Activated CD4-positive, alpha-beta T cell treated with anti-CD3 and anti-CD28 coated beads, Interleukin-2, amount 50 U/mL, for 1 hour (primary cell): ENCODE data around the gene BRMS1L.
"Not testable (repeated sequence)": the region's sequence is repeated elsewhere in the genome, so short reads cannot be mapped to it uniquely, and the experiment has no call there.

ENCODE experiments used
- DNase-seq: peaks from one replicate; pipeline ENCODE4 v3.0.0-alpha.2; 2020

BRMS1L gene

DNA sequence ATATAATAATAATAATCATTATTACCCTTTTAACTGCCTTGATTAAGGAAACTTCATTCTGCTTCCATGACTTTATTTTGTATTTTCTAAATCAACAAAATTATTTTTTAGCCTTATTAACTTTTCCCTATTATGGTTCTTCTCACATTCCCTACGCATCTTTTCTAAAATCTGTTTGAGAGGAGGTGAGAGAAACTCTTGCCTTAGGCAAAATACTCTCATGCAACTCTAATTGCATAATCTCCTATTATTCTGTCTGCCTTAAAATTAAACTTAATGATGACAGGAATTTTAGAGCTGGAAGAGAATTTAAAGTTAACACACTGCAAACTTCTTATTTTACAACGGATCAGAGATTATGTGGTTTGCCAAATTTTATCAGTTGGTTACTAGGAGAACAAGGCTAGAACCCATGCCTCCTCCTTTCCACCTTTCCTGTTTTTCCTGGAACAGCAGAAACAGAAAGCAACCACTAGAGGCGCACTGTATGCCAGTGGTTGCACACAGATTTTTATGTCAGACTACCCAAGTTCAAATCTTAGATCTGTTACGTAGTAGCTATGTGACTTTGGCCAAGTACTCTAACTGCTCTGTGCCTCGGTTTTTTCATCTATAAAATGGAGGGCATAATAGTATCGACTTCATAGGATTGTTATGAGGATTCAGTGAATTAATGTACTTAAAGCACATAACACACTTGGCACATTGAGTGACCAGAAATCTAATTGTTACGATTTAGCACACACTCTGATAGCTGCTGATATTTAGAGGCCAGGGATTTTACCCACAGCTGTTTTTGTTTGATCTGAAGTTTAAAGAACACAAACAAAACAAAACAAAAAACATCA is 4.3 kb upstream of the BRMS1L start:
- no peak for DNase-seq

GRCh38 chr14:35822501-35822900 is 3.6 kb upstream of the BRMS1L start:
- DNase-seq, result no peak

DNA sequence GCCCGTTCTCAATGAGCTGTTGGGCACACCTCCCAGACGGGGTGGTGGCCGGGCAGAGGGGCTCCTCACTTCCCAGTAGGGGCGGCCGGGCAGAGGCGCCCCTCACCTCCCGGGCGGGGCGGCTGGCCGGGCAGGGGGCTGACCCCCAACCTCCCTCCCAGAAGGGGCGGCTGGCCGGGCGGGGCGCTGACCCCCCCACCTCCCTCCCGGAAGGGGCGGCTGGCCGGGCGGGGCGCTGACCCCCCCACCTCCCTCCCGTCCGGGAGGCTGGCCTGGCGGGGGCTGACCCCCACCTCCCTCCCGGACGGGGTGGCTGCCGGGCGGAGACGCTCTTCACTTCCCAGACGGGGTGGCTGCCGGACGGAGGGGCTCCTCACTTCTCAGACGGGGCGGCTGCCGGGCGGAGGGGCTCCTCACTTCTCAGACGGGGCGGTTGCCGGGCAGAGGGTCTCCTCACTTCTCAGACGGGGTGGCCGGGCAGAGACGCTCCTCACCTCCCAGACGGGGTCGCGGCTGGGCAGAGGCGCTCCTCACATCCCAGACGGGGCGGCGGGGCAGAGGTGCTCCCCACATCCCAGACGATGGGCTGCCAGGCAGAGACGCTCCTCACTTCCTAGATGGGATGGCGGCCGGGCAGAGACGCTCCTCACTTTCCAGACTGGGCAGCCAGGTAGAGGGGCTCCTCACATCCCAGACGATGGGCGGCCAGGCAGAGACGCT is 1.5 kb upstream of the BRMS1L start:
- DNase-seq, result not testable (repeated sequence)

GRCh38 chr14:35825968-35826217 is 245 bp upstream of the BRMS1L start:
- no peak for DNase-seq

GRCh38 chr14:35826952-35827416 is 846 bp downstream of the BRMS1L start:
- no peak for DNase-seq

GRCh38 chr14:35827678-35828472 is 1.7 kb downstream of the BRMS1L start:
- no peak for DNase-seq

DNA sequence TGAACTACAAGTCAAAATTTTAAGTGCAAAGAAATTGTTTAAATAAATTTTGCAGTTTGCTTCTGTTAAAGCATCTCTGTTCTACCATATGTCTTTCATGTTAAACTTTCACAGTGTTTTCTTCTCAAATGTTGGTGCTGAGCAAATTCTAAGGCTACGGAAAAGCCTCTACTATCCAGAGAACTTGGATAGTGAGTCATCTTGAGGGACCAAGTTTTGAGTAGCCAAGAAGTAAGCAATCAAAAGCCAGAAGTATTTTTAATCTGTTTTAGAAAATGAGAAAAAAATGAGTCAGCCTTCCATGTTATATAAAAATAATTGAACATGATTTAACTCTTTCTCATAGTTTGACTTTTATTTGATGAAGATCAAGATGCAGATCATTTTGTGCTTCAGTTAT is 3.3 kb downstream of the BRMS1L start:
- no peak for DNase-seq

DNA sequence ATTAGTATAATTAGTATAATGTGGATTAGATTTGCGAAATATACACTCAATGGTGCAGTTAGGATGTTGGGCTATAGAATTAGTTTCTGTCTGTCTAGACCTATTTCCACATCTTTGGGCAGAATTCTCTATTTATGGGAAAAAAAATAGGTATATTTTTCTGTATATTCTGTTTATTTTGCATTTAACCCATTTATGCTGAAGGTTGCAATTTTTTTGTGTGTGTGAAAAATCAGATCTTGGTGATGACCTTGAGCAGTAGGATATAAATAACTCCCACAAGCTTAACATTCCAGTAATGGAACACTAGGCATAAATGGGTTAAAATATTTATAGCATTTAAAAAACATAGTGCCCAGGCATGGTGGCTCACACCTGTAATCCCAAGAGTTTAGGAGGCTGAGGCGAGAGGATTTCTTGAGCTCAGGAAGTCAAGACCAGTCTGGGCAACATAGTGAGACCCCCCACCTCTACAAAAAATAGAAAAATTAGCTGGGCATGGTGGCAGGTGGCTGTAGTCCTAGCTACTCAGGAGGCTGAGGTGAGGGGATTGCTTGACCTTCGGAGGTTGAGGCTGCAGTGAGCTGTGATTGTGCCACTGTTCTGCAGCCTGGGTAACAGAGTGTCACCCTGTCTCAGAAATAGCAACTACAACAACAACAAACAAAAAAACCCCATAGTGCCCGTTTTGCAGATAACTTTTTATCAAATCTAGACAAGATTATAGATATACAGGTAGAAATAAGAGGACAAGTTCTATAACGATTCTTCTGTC is 9.3 kb downstream of the BRMS1L start:
- DNase-seq, result no peak

- DNase-seq, result not testable (repeated sequence)
These were observed 15.6 kb downstream of the BRMS1L start for GRCh38 chr14:35841704-35842103.

DNA sequence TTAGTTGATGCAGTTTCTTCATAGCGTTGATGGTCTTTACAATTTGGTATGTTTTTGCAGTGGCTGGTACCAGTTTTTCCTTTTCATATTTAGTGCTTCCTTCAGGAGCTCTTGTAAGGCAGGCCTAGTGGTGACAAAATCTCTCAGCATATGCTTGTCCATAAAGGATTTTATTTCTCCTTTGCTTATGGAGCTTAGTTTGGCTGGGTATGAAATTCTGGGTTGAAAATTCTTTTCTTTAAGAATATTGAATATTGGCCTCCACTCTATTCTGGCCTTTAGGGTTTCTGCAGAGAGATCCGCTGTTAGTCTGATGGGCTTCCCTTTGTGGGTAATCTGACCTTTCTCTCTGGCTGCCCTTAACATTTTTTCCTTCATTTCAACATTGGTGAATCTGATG is 16.1 kb downstream of the BRMS1L start:
- DNase-seq, result not testable (repeated sequence)

- no peak for DNase-seq
These were observed 18.4 kb downstream of the BRMS1L start for GRCh38 chr14:35844494-35844893.

DNA sequence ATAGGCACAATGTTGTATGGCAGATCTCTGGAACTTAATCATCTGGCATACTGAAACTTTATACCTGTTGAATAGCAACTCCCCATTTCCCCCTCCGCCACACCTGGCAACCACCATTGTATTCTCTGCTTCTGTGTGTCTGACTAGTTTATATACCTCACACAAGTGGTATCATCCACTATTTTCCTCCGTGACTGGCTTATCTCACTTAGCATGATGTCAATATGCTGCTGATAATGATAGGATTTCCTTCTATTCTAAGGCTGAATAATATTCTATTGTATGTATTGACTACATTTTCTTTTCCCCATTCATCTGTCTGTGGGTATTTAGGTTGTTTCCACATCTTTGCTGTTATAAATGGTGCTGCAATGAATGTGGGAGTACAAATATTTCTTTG is 21.5 kb downstream of the BRMS1L start:
- DNase-seq, result no peak

GRCh38 chr14:35849122-35849521 is 23.0 kb downstream of the BRMS1L start:
- no peak for DNase-seq

- no peak for DNase-seq
These were observed 25.7 kb downstream of the BRMS1L start for GRCh38 chr14:35851823-35852222.

DNA sequence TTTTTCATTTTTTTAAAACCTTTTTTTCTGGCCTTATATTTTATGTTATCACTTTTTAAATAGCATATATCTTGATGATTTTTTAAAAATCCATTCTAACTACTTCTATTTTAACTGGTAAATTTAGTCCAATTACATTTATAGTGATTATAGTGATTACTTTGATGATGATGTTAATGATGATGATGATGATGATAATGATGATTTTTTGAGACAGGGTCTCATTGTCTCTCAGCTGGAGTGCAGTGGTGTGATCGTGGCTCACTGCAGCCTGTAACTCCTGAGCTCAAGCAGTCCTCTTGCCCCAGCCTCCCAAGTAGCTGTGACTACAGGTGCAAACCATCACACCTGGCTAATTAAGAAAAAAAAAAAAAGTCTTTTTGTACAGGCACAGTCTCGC is 27.1 kb downstream of the BRMS1L start:
- DNase-seq, result no peak

GRCh38 chr14:35854696-35855270 is 28.6 kb downstream of the BRMS1L start:
- no peak for DNase-seq

- no peak for DNase-seq
These were observed 29.8 kb downstream of the BRMS1L start for GRCh38 chr14:35855876-35856481.

DNA sequence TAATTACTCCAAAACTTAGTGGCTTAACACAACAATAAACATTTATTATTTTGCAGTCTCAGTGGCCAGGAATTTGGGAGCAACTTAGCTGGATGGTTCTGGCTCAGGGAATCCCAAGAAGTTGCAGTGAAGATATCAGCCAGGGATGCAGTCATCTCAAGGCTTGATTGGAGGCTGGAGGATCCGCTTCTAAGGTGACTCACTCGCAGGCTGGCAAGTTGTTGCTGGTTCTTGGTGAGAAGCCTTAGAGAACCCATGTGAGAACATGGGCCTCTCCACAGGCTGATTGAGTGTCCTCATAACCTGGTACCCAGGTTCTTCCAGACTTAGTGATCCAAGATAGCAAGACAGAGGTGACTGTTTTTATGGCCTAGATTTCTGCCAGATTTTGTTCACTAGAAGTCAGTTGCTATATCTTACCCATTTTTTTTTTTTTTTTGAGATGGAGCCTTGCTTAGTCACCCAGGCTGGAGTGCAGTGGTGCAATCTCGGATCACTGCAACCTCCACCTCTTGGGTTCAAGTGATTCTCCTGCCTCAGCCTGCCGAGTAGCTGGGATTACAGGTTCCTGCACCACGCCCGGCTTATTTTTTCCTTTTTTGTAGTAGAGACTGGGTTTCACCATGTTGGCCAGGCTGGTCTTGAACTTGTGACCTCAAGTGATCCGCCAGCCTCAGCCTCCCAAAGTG is 32.5 kb downstream of the BRMS1L start:
- DNase-seq, result no peak

- DNase-seq, result no peak
These were observed 35.2 kb downstream of the BRMS1L start for GRCh38 chr14:35861204-35861868.

DNA sequence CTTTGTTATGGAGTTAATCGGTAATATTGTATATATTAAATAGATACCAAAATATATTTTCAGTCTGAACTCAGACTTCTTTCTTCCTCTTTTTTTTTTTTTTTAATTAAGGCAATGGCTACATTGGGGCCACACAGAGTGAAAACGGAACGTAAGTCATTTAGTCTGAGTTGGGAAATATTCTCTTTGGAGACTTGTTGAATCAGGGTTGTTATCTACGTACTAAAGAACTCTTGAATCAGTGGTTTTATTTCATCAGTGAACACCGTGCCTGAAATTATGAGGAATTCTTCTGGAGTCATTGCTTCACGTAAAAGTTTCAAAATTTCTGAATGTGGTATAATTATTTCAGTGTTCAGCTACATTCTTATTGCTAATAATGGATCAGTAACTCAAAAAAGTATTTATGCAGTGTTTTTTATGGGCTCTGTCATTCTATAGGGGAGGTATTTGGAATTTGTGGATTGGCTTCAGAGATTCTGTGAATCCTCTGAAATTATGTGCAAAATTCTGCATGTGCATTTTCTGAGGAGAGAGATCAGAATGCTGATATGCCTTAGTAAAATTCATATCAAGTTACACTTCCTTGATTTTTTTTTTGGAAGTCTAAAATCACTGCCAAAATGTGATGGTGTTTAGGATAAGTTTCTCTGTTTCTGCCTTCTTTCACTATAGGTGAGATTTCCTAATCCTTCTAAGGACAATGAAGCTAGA is 39.6 kb downstream of the BRMS1L start:
- no peak for DNase-seq
